H9 (cell line): ENCODE results near the gene CDK5RAP1. TPM values are rescaled to one million over a fixed set of nuclear protein-coding genes. Genes with fewer than 3 reads are reported as not detected.

Experiments used
- DNase-seq: peaks from one replicate; pipeline ENCODE4 v3.0.0-alpha.2; 2017
- H2AFZ ChIP-seq: one replicate; pipeline ENCODE4 v1.6.1; 2013; ENCODE audit warnings: mild to moderate bottlenecking, low read length, control low read depth, moderate library complexity
- H2AK5ac ChIP-seq: 2 replicates; pipeline ENCODE4 v1.6.1; 2013; ENCODE audit warnings: low read length, control low read depth, mixed read lengths; ENCODE audit not compliant: insufficient read length
- H2BK120ac ChIP-seq: one replicate; pipeline ENCODE4 v1.6.1; 2013; ENCODE audit warnings: low read depth, mild to moderate bottlenecking, low read length, control low read depth, inconsistent platforms; ENCODE audit not compliant: poor library complexity, severe bottlenecking
- H2BK12ac ChIP-seq: 2 replicates; pipeline ENCODE4 v1.6.1; 2013; ENCODE audit warnings: low read length, control low read depth, mixed read lengths, low read depth; ENCODE audit not compliant: insufficient read length
- H2BK15ac ChIP-seq: 2 replicates; pipeline ENCODE4 v1.6.1; 2013; ENCODE audit warnings: low read depth, low read length, control low read depth
- H2BK20ac ChIP-seq: one replicate; pipeline ENCODE4 v1.6.1; 2013; ENCODE audit warnings: low read depth, mild to moderate bottlenecking, low read length, control low read depth, inconsistent platforms; ENCODE audit not compliant: poor library complexity, severe bottlenecking
- H2BK5ac ChIP-seq: 2 replicates; pipeline ENCODE4 v1.6.1; 2013; ENCODE audit warnings: low read length, control low read depth, mixed read lengths; ENCODE audit not compliant: insufficient read length
- H3K14ac ChIP-seq: 2 replicates; pipeline ENCODE4 v1.6.1; 2013; ENCODE audit warnings: low read length, control low read depth; ENCODE audit not compliant: insufficient read depth
- H3K18ac ChIP-seq: 2 replicates; pipeline ENCODE4 v1.6.1; 2013; ENCODE audit warnings: low read depth, mild to moderate bottlenecking, mixed read lengths, low read length, control low read depth; ENCODE audit not compliant: insufficient read length
- H3K23ac ChIP-seq: 2 replicates; pipeline ENCODE4 v1.6.1; 2013; ENCODE audit warnings: low read length, control low read depth, mixed read lengths, low read depth; ENCODE audit not compliant: insufficient read length
- H3K23me2 ChIP-seq: 2 replicates; pipeline ENCODE4 v1.6.1; 2013; ENCODE audit warnings: low read depth, mild to moderate bottlenecking, mixed read lengths, low read length, control low read depth; ENCODE audit not compliant: insufficient read length, poor library complexity, severe bottlenecking
- H3K27ac ChIP-seq: 2 replicates; pipeline ENCODE4 v1.5.1; 2013; ENCODE audit warnings: low read length, control low read depth, mixed read lengths, low read depth; ENCODE audit not compliant: insufficient read length
- H3K27me3 ChIP-seq: 2 replicates; pipeline ENCODE4 v1.6.1; 2013; ENCODE audit warnings: low read length, control low read depth, inconsistent platforms; ENCODE audit not compliant: insufficient read depth
- H3K4ac ChIP-seq: 2 replicates; pipeline ENCODE4 v1.6.1; 2013; ENCODE audit warnings: low read depth, mild to moderate bottlenecking, control low read depth, inconsistent platforms, low read length, moderate library complexity
- H3K4me1 ChIP-seq: 2 replicates; pipeline ENCODE4 v1.6.1; 2013; ENCODE audit warnings: low read length, control low read depth, inconsistent platforms; ENCODE audit not compliant: insufficient read depth
- H3K4me2 ChIP-seq: 2 replicates; pipeline ENCODE4 v1.6.1; 2013; ENCODE audit warnings: low read length, control low read depth, mixed read lengths; ENCODE audit not compliant: insufficient read length, insufficient read depth
- H3K56ac ChIP-seq: 2 replicates; pipeline ENCODE4 v1.6.1; 2013; ENCODE audit warnings: low read depth, mild to moderate bottlenecking, mixed read lengths, low read length, control low read depth; ENCODE audit not compliant: insufficient read length
- H3K79me1 ChIP-seq: 2 replicates; pipeline ENCODE4 v1.6.1; 2013; ENCODE audit warnings: low read depth, mild to moderate bottlenecking, moderate library complexity, low read length, control low read depth, inconsistent platforms; ENCODE audit not compliant: insufficient read depth, poor library complexity, severe bottlenecking
- H3K79me2 ChIP-seq: 2 replicates; pipeline ENCODE4 v1.6.1; 2013; ENCODE audit warnings: low read length, control low read depth, inconsistent platforms; ENCODE audit not compliant: insufficient read depth
- H3K9ac ChIP-seq: 2 replicates; pipeline ENCODE4 v1.6.1; 2013; ENCODE audit warnings: low read length, control low read depth, mixed read lengths; ENCODE audit not compliant: insufficient read length; ENCODE audit errors: extremely low read depth
- H3K9me3 ChIP-seq: one replicate; pipeline ENCODE4 v1.6.1; 2013; ENCODE audit warnings: low read depth, low read length, inconsistent platforms; ENCODE audit not compliant: control insufficient read depth
- H3T11ph ChIP-seq: one replicate; pipeline ENCODE4 v1.6.1; 2013; ENCODE audit warnings: mild to moderate bottlenecking, low read length, control low read depth, inconsistent platforms
- H4K20me1 ChIP-seq: one replicate; pipeline ENCODE4 v1.6.1; 2013; ENCODE audit not compliant: control insufficient read depth, insufficient read length, insufficient read depth
- H4K5ac ChIP-seq: 2 replicates; pipeline ENCODE4 v1.6.1; 2013; ENCODE audit warnings: low read depth, mild to moderate bottlenecking, mixed read lengths, low read length, control low read depth; ENCODE audit not compliant: insufficient read length
- H4K8ac ChIP-seq: replicated peaks from 2 replicates; pipeline ENCODE4 v1.6.1; 2013; ENCODE audit warnings: low read length, control low read depth, mixed read lengths, low read depth; ENCODE audit not compliant: insufficient read length
- H4K91ac ChIP-seq: 2 replicates; pipeline ENCODE4 v1.6.1; 2013; ENCODE audit warnings: low read depth, mild to moderate bottlenecking, moderate library complexity, mixed read lengths, low read length, control low read depth; ENCODE audit not compliant: insufficient read length
- H3K27ac Mint-ChIP-seq, 3 experiments: 2 replicates in 2 of 3; 3 replicates in 1 of 3; pipeline ENCODE4 v1.8.0; 2020 to 2021; ENCODE audit warnings: mixed read lengths in 3 of 3, mild to moderate bottlenecking in 1 of 3, moderate library complexity in 1 of 3
- H3K27me3 Mint-ChIP-seq: 2 replicates; pipeline ENCODE4 v1.8.0; 2021; ENCODE audit warnings: low read depth, mild to moderate bottlenecking, moderate library complexity, mixed read lengths
- H3K36me3 Mint-ChIP-seq, 3 experiments: 2 replicates in 2 of 3; 3 replicates in 1 of 3; pipeline ENCODE4 v1.8.0; 2020 to 2021; ENCODE audit warnings: low read depth in 3 of 3, mixed read lengths in 3 of 3; ENCODE audit not compliant: insufficient read depth in 1 of 3
- H3K4me1 Mint-ChIP-seq, 2 experiments: 2 replicates each; pipeline ENCODE4 v1.8.0; 2020; ENCODE audit warnings: mixed read lengths in 2 of 2
- H3K4me3 Mint-ChIP-seq, 2 experiments: 2 replicates in 1 of 2; 3 replicates in 1 of 2; pipeline ENCODE4 v1.8.0; 2020 to 2021; ENCODE audit warnings: mild to moderate bottlenecking in 2 of 2, mixed read lengths in 2 of 2, moderate library complexity in 1 of 2
- H3K9me3 Mint-ChIP-seq, 2 experiments: 2 replicates in 1 of 2; 3 replicates in 1 of 2; pipeline ENCODE4 v1.8.0; 2020; ENCODE audit warnings: mild to moderate bottlenecking in 2 of 2, mixed read lengths in 2 of 2, moderate library complexity in 1 of 2
- CTCF ChIP-seq: fragments of 200-600 bp; sonication (generic); conservative IDR thresholded peaks from 3 replicates; pipeline ENCODE4 v1.8.0; 2021; ENCODE audit warnings: antibody characterized with exemption, mild to moderate bottlenecking
- WGBS: extraction: QIAGEN DNeasy Blood & Tissue Kit; methylation state at CpG from one replicate; pipeline ENCODE4 v1.1.7; 2013; ENCODE audit warnings: missing lambda C conversion rate, low lambda C conversion rate, mixed read lengths; ENCODE audit not compliant: insufficient read length; ENCODE audit errors: extremely low coverage; 5-methylcytosine and 5-hydroxymethylcytosine counted together
- total RNA-seq: library from RNA; stranded (reverse); gene quantifications from 2 replicates; pipeline ENCODE4 v1.2.1, GENCODE V29; 2021

Gene CDK5RAP1
- total RNA-seq, 1 experiment from 2014 or later, result 66.4 TPM

- Histone ChIP-seq H4K8ac (no peak overlapping the region), H4K20me1 (no peaks in the 10 kb centered on the region), H2BK20ac (no peak overlapping the region), H2AFZ (no peak overlapping the region), H3K27me3 (no peaks in the 10 kb centered on the region; the same call in 1 of the 2 replicates), H3K9me3 (no peaks in the 10 kb centered on the region), H3K18ac (no peak overlapping the region), H2BK5ac (no peak overlapping the region), H3K14ac (no peak overlapping the region), H4K91ac (no peak overlapping the region), H3K9ac (no peak overlapping the region), H3K56ac (no peak overlapping the region), H3K79me1 (no peaks in the 10 kb centered on the region), H3K23ac (no peak overlapping the region), H2BK15ac (no peak overlapping the region), H3K4me1 (no peaks in the 10 kb centered on the region), H3T11ph (no peak overlapping the region), H2AK5ac (no peak overlapping the region), H3K4me2 (no peak overlapping the region), H3K23me2 (no peaks in the 10 kb centered on the region), H3K27ac (no peak overlapping the region), H2BK12ac (no peak overlapping the region), H3K4ac (no peak overlapping the region), H2BK120ac (no peak overlapping the region), H3K79me2 (no peaks in the 10 kb centered on the region), H4K5ac (no peak overlapping the region)
- Mint-ChIP-seq H3K9me3 (no peaks in the 10 kb centered on the region; a peak in 1 of 5 replicates), H3K36me3 (no peaks in the 10 kb centered on the region), H3K27ac (no peak overlapping the region), H3K4me1 (peaks cover 0 to 8% of the 10 kb centered on the region in 2 experiments; a peak in 1 of 4 replicates), H3K4me3 (no peak overlapping the region), H3K27me3 (peaks cover 7% of the 10 kb centered on the region)
- no peak for TF ChIP-seq CTCF
- WGBS, result no CpG with 5 or more reads among the region's 3 CpGs
- DNase-seq, result no peak
Measured at GRCh38 chr20:33336375-33336774, 64.9 kb downstream of the CDK5RAP1 start.
